Prostate gland (tissue), 2 donors: Measurements from ENCODE around the gene WDR5B. TPM values are rescaled to one million over a fixed set of nuclear protein-coding genes. Genes with fewer than 3 reads are reported as not detected.

Experiments
- DNase-seq: peaks from one replicate; pipeline ENCODE4 v3.0.0-alpha.2; 2019; ENCODE audit warnings: low spot score
- H3K27ac ChIP-seq, 2 donors: fragments of 200-600 bp; sonication (generic); 2 replicates each; pipeline ENCODE4 v1.5.1; 2017 to 2019
- H3K27me3 ChIP-seq: fragments of 200-600 bp; sonication (generic); replicated peaks from 2 replicates; pipeline ENCODE4 v1.5.1; 2019; ENCODE audit not compliant: insufficient read depth
- H3K36me3 ChIP-seq, 2 donors: fragments of 200-600 bp; sonication (generic); 1 replicate in 1 of 2; 2 replicates in 1 of 2; pipeline versions ENCODE4 v1.5.1 to v1.8.1; 2017 to 2019
- H3K4me1 ChIP-seq: fragments of 200-600 bp; sonication (generic); replicated peaks from 2 replicates; pipeline ENCODE4 v1.5.1; 2019
- H3K4me3 ChIP-seq, 2 donors: fragments of 200-600 bp; sonication (generic); 2 replicates each; pipeline ENCODE4 v1.5.1; 2017 to 2019
- H3K9me3 ChIP-seq: fragments of 200-600 bp; sonication (generic); 2 replicates; pipeline ENCODE4 v1.5.1; 2017
- CTCF ChIP-seq, 4 experiments: fragments of 200-600 bp in 2 of 4; fragments of 450-650 bp in 2 of 4; sonication (generic) in 2 of 4; IDR thresholded peaks; 1 replicate in 3 of 4; 2 replicates in 1 of 4; pipeline ENCODE4 v1.5.1; 2016 to 2019; ENCODE audit warnings: antibody characterized with exemption in 4 of 4, mild to moderate bottlenecking in 2 of 4, moderate library complexity in 2 of 4
- POLR2A ChIP-seq: fragments of 450-650 bp; IDR thresholded peaks from one replicate; pipeline ENCODE4 v1.6.1; 2016; ENCODE audit warnings: antibody characterized with exemption, mild to moderate bottlenecking
- POLR2AphosphoS5 ChIP-seq: sonication (generic); formaldehyde crosslinking; IDR thresholded peaks from one replicate; pipeline ENCODE4 v1.6.1; 2017; ENCODE audit warnings: antibody characterized with exemption
- WGBS: methylation state at CpG from one replicate; pipeline ENCODE4 v1.1.5; 2018; 5-methylcytosine and 5-hydroxymethylcytosine counted together
- intact Hi-C: fragments of 100-400 bp; cut with DNase I; formaldehyde crosslinking; loops from one replicate; pipeline ENCODE4 v1.14.2; 2022
- total RNA-seq, 2 donors: library from RNA; depleted of rRNA; stranded (reverse); fragments of >200 nt; gene quantifications; one replicate each; pipeline ENCODE4 v1.1.0, GENCODE V29; 2016

The WDR5B gene
- total RNA-seq, 2 donors from 2014 or later: 4.5 to 6.5 TPM

- Histone ChIP-seq H3K27me3 (no peaks in the 10 kb centered on the region), H3K9me3 (no peaks in the 10 kb centered on the region), H3K4me3 (no peak overlapping the region), H3K27ac (no peak overlapping the region), H3K36me3 (no peaks in the 10 kb centered on the region), H3K4me1 (no peaks in the 10 kb centered on the region)
- 63% methylated on average over 3 of the region's 3 CpGs for WGBS
- intact Hi-C loops: no loop called here
- TF ChIP-seq POLR2A (no peak), CTCF (IDR thresholded peaks at IDR 0.05) (no peak), POLR2AphosphoS5 (no peak)
- DNase-seq: no peak
These were observed 20.3 kb downstream of the WDR5B start for GRCh38 chr3:122395582-122395981.

GRCh38 chr3:122394173-122394572 lies 21.7 kb downstream of the WDR5B start:
- 31% methylated on average over 1 of the region's 1 CpG for WGBS
- no peak for DNase-seq
- H3K27ac ChIP-seq: peak overlapping the region in 1 of 2 donors; percentile 16
- intact Hi-C loops: loop anchor here (5.0 kb wide), 1 partner anchor 283 kb away; no protein-coding TSS in a partner anchor
- H3K36me3 ChIP-seq: no peaks in the 10 kb centered on the region
- no peaks in the 10 kb centered on the region for H3K27me3 ChIP-seq
- no peaks in the 10 kb centered on the region for H3K4me1 ChIP-seq
- H3K9me3 ChIP-seq: no peaks in the 10 kb centered on the region
- TF ChIP-seq POLR2AphosphoS5 (no peak), CTCF (IDR thresholded peaks at IDR 0.05) (no peak), POLR2A (no peak)
- H3K4me3 ChIP-seq: no peak overlapping the region

- H3K27me3 ChIP-seq: no peaks in the 10 kb centered on the region
- peak overlapping the region; percentile 13 to 16 for H3K27ac ChIP-seq
- TF ChIP-seq CTCF (IDR thresholded peaks at IDR 0.05) (peak; percentile 18 to 79 (median 64)), POLR2AphosphoS5 (peak; percentile 33), POLR2A (no peak)
- intact Hi-C loops: loop anchor here (5.0 kb wide), 1 partner anchor 284 kb away; no protein-coding TSS in a partner anchor
- no peaks in the 10 kb centered on the region for H3K4me1 ChIP-seq
- H3K9me3 ChIP-seq: no peaks in the 10 kb centered on the region
- H3K4me3 ChIP-seq: no peak overlapping the region
- no peak for DNase-seq
- no peaks in the 10 kb centered on the region for H3K36me3 ChIP-seq
- WGBS: 12% methylated on average over 2 of the region's 2 CpGs
These were observed 22.7 kb downstream of the WDR5B start for GRCh38 chr3:122392868-122393844.

- no peaks in the 10 kb centered on the region for H3K27me3 ChIP-seq
- no peaks in the 10 kb centered on the region for H3K36me3 ChIP-seq
- H3K4me3 ChIP-seq: no peak overlapping the region
- peaks cover 1% of the 10 kb centered on the region for H3K4me1 ChIP-seq
- WGBS: 19% methylated on average over 2 of the region's 2 CpGs
- H3K9me3 ChIP-seq: no peaks in the 10 kb centered on the region
- intact Hi-C loops: loop anchor here (5.0 kb wide), 1 partner anchor 285 kb away; no protein-coding TSS in a partner anchor
- TF ChIP-seq POLR2AphosphoS5 (no peak), POLR2A (no peak), CTCF (IDR thresholded peaks at IDR 0.05) (no peak)
- peak overlapping the region in 1 of 2 donors; percentile 16 for H3K27ac ChIP-seq
- DNase-seq: no peak
These were observed 24.0 kb downstream of the WDR5B start for GRCh38 chr3:122391681-122392446.
